IMR-90 (cell line): ENCODE results near the gene CYSTM1.

Experiments used
- BHLHE40 ChIP-seq: fragments of 150-350 bp; IDR thresholded peaks from 2 replicates; pipeline ENCODE4 v1.6.1; 2016; ENCODE audit warnings: mild to moderate bottlenecking, low read depth, low read length
- CEBPB ChIP-seq: IDR thresholded peaks from 2 replicates; pipeline ENCODE4 v1.6.1; 2012; ENCODE audit warnings: low read depth, low read length, improper control_type of control experiment
- CTCF ChIP-seq: conservative IDR thresholded peaks from 2 replicates; pipeline ENCODE4 v1.5.1; 2012; ENCODE audit warnings: mild to moderate bottlenecking, low read depth, low read length, improper control_type of control experiment
- FOS ChIP-seq: fragments of 150-350 bp; IDR thresholded peaks from 2 replicates; pipeline ENCODE4 v1.6.1; 2016; ENCODE audit warnings: low read depth, low read length
- MXI1 ChIP-seq: IDR thresholded peaks from 2 replicates; pipeline ENCODE4 v1.6.1; 2012; ENCODE audit warnings: low read depth, mild to moderate bottlenecking, low read length, moderate library complexity, borderline replicate concordance
- POLR2A ChIP-seq: IDR thresholded peaks from 2 replicates; pipeline ENCODE4 v1.6.1; 2012; ENCODE audit warnings: mild to moderate bottlenecking, low read depth, low read length
- SMC3 ChIP-seq: fragments of 150-350 bp; IDR thresholded peaks from 2 replicates; pipeline ENCODE4 v1.6.1; 2016; ENCODE audit warnings: low read depth, mild to moderate bottlenecking, antibody characterized with exemption, low read length, moderate library complexity
- USF2 ChIP-seq: fragments of 150-350 bp; IDR thresholded peaks from 2 replicates; pipeline ENCODE4 v1.6.1; 2017; ENCODE audit warnings: mild to moderate bottlenecking, antibody characterized with exemption, low read length, low read depth

- TF ChIP-seq CTCF (no peak), SMC3 (no peak), POLR2A (no peak), USF2 (no peak), CEBPB (no peak), BHLHE40 (no peak), FOS (no peak), MXI1 (no peak)
Measured at GRCh38 chr5:140182075-140182711, 7.2 kb downstream of the CYSTM1 start.
